ENCODE data around the gene AGT.
"Not testable (repeated sequence)": the region's sequence is repeated elsewhere in the genome, so short reads cannot be mapped to it uniquely, and the experiment has no call there.

The AGT gene

DNA sequence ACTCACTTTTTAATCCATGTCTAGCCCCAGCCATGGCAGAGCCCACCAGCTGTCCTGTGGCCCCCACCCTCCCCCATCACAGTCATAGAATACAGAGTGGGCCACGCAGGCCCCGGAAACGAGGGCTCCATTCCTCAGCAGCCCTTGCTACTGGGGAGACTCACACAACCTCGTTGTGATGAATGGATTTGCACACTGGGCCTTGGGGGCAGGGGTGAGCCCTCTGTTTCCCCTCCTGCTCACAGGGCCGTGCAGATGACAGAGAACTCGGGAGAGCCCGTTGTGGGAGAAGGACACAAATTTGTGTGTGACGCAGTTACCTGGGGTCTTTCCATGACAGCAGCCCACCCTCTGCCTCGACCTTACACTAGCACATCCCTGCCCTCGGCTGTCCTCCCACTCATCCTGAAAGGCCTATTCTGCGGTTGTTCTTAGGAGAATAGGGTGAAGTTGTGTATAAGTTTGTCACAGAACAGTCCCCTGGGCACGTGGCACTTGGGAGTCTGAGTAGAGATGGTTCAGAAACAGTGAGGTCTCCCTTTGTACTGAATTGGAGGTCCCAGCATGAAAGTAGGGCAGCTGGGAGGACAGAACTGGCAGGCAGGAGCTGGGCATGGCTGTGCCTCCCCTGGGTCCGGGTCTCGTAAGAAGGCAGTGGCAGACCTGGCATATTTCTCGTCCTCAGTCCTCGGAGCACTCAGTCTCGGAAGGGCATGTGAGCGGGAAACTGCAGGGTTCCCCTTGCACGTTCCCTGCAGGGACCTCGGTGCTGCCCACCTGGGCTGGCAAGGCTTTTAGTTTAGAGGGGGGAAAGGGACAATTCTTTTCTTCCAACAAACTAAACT, 6.8 kb downstream of the AGT start:
- DNase-seq = no peak

DNA sequence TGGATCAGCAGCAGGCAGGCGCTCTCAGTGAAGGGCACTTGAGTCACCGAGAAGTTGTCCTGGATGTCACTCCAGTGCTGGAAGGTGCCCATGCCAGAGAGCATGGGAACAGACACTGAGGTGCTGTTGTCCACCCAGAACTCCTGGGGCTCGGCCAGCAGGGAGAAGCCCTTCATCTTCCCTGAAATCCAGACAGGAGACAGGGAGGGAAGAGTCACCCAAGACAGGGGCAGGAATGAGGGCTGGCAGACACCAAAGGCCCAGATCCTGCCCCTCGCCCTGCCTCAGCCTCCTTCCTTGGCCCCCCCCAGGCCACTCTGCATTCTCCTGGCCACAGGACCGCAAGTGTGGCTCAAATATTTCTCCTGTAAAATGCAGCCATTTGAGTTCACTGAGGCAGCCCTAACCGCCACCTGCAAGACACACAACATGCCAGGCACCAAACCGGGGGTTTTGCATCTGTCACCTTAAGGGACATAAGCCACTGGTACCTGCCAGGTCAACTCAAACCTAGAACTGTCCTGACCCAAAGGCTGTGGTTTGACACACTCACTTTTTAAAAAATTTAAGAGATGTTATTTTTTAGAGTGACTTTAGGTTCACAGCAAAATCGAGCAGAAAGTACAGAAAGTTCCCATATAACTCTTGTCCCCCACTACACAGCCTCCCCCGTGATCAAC, 7.8 kb downstream of the AGT start:
- no peak for DNase-seq

DNA sequence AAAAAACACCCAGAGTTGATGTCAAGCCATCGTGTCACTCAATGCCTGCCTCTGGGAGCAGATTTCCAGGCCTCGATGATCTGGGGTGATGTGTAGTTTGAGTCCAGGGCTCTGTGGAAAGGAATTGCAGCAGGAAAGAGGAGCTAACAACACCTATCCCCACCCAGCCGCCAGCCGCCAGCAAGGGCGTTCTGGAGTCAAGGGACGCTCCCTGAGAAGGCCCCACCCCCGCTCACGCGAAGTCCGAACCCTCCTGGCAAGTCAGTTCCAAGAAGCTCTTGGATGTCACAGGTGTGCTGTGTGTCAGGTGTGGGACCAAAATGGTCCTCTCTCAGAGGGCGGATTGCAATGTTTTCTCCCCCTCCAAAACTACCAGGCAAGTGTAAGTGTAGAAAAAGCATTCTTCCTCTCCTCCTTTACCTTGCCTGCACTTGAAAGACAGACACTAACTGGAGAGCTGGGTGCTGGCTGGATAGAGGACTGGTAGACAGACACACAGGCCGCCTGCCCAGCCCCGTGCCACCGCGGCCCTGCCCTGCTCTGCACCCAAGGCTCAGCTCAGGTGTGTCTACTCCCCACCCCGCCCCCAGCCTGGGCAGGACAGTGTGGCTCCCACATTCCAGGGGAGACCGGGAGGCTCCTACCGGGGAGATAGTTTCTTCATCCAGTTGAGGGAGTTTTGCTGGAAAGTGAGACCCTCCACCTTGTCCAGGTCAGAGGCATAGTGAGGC, 8.5 kb downstream of the AGT start:
- DNase-seq = no peak

DNA sequence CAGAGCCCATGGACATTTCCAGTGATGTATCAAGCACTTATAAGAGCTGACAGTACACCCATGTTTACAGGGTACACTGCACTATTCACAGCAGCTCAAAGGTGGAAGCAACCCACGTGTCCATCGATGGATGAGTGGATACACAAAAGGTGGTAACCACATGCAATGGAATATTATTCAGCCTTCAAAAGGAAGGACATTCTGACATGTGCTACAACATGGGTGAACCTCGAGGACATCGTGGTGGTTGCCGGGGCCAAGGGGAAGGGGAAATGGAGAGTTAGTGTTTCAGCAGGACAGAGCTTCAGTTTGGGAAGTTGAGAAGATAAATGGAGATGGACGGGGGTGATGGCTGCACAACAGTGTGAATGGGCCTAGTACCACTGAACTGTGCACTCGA, 9.1 kb downstream of the AGT start:
- DNase-seq = no peak

DNA sequence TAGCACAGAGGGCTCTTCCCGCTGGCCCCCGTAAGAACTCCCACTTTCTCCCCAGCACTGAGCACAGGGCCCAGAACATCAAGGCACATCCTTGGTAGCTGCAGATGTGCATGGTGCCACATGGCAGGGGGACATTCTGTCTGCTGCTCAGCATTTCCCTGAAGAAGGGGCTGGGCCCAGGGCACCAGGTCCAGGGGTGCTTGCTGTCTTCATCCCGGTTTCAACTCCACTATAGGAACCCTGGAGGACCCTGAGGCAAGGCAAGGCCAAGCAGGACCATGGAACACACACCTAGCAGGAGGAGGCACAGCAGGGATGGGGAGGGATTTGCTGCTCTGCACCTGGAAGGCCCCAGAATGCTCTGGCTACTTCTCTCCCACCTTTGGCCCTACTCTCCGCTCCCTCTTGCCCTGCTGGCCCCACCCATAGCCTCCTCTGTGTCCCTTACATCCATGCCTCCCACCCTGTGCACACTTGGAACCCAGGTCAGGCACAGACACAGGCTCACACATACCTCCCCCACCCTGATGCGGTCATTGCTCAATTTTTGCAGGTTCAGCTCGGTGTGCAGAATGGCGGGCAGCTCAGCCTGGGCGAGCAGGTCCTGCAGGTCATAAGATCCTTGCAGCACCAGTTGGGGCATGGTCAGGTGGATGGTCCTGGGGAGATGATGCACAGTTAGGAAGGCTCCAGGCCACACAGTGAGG, 10.1 kb downstream of the AGT start:
- no peak for DNase-seq

DNA sequence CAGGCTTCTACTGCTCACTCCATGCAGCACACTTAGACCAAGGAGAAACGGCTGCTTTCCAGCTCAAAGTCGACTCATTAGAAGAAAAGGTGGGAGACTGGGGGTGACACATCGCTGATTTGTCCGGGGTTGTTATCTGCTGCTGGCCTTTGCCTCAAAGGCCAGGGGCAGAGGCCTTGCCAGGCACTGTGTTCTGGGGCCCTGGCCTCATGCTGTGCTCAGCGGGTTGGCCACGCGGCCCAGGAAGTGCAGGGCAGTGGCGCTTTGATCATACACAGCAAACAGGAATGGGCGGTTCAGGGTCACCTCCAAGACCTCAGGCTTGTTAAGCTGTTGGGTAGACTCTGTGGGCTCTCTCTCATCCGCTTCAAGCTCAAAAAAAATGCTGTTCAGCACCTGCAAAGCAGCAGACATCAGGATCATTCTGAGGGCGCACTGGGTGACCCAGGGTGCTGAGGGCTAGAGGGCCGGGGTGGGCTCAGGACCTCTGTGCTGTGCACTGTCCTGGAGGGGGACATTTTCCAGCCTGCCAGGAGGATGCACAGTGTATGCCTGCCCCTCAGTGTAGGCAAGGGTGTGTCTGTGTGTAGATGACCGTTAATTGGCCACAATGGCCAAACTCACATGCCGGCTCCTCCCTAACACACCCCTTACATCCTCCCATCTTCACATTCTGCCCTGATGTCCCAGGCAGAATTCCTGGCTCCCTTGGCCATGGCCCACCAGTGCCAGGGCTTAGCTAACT, 10.8 kb downstream of the AGT start:
- no peak for DNase-seq

DNA sequence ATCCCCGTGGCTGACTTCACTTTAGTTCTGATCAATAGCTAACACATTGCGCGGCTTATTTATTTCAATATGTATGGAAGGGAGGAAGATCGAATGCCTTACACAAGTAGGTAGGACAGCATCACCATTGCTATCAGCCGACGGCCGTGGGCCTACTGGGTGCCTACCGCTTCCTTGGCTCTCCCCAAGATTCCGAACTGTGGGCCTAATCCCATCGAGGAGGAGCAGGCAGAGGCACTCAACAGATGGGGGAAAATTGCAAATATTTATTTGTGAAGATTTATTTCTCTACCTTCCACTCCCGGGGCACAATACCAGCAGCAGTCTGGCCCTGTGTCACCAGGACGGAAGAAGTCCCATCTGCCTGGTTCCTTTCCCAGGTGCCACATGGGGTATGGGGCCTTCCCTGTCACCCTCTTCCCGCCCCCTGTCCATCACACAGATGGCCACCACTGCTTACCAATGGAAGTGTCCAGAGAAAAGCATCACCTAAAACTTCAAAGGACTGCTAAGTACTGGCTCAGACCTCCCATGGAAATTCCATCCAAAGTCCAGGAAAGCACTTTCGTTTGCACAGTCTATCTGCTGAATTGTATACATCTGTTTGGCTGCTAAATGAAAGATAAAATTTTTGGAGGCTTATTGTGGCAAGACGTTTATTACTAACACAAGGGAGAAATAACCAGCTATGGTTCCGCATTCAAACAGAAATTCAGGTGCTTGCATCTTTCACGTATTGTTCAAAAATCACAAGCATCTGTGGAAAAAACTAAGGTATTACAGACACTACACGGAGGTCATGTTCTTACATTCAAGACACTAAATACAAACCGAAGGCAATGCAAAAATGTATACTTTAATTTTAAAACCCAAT, 11.8 kb downstream of the AGT start:
- DNase-seq = no peak

DNA sequence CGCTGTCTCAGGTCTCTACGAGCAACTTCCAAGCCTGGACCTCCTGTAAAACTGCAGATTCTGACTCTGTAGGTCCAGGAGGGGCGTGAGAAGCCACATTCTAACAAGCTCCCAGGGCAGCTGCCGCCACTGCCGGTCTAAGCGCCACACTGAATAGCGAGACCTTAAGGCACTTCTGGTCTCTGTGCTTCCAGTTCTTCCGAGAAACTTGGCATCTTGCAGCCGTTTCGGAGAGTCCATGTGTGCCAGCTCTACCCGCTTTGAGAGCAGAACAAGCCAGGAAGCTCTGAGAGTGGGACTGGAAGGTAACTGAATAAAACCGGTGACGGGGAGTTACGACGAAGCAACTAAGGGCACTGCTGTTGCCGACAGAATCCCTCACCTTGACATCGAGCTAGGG, 12.5 kb downstream of the AGT start:
- DNase-seq = no peak

DNA sequence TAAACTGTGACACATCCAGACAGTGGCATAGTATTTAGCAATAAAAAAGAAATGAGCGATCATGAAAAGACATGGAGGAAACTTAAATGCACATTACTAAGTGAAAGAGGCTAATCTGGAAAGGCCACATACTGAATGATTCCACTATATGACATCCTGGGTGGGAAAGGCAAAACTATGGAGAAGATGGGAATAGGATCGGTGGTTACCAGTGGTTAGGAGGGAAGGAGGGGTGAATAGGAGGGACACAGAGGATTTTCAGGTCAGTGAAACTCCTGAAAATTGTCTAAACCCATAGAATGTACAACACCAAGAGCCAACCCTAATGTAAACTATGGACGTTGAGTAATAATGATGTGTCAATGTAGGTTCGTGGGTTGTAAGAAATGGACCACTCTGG, 13.8 kb downstream of the AGT start:
- no peak for DNase-seq

DNA sequence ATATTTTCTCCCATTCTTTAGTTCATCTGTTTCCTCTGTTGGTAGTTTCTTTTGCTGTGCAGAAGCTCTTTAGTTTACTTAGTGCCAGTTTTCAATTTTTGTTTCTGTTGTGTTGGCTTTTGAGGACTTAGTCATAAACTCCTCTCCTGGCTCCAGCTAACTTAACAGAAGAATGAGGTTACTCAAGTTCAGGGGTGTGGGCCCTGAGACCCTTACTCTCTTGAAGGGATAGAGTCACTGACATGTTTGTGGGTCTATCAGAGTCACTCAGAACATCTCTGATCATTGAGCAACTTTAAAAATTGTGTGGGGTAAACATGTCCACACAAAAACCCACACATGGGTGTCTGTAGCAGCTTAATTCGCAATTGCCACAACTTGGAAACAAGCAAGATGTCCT, 14.2 kb downstream of the AGT start:
- no peak for DNase-seq

DNA sequence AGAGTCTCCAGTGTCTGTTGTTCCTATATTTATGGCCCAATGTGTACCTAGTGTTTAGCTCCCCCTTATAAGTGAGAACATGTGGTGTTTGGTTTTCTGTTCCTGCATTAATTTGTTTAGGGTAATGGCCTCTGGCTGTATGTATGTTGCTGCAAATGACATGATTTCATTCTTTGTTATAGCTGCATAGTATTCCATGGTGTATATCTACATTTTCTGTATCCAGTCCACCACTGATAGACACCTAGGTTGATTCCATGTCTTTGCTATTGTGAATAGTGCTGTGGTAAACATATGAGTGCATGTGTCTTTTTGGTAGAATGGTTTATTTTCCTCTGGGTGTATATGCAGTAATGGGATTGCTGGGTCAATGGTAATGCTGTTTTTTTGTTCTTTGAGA, 15.0 kb downstream of the AGT start:
- DNase-seq = not testable (repeated sequence)

DNA sequence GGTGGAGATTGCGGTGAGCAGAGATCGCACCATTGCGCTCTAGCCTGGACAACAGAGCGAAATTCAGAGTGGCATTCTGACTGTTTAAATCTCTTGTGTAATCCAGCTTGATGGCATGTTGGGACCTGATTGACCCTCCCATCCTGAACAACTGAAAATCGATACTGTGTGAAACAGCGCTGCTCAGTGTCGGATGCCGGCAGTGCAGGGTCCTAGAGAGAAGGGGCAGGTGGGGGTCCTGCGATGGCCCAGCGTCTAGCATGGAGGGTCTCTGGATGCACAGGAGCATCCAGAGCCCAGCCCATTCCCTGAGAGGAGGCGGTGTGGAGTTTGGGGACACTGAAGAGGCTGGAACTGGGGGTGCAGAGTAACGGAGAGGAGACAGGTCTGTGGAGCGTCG, 15.8 kb downstream of the AGT start:
- no peak for DNase-seq

DNA sequence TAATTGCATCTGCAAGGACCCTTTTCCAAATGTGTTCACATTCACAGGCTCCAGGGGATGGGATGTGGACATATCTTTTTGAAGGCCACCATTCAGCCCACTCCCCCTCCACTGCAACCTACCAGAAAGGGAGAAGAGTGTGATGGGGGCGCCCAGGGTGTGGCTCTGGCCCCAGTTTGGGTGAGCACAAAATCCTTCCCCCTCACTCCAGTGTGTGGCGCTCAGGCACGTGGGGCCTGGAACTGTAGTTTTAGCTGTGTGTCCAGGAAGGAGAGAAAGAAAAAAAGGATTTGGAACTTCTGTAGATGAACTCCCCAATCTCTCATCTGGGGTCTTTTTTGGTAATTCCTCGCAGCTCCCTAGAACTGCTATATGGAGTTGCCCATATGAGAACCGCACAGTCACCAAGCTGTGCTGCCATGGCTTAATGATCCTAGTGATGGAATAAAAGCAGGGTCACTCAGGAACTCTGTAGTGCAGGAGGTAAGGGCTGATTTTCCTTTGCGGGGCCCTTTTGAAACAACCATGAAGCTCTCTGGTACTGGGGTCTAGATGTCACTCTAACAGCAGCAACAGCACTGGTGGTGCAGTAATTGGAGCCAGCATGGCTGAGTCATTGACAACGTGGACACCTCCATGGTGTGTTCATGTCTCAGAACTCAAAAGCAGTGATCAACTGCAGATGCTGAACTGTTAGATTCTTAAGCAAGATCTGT, 17.0 kb downstream of the AGT start:
- DNase-seq = no peak

DNA sequence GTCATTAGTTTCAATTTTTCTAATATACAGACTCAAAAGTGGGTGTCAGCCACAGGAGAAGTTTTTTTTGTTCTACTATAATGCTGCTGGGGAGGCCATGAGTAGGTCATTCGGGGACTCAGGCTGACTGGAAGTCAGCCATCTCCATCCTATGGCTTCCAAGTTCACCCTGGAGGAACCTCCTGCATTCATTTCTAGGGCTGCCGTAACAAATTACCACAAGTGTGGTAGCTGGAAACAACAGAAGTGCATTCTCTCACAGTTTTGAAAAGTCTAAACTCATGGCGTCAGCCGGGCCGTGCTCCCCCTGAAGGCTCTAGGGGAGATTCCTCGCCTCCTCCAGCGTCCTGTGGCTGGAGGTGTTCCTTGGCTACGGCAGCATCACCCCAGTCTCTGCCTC, 17.7 kb downstream of the AGT start:
- DNase-seq = no peak

DNA sequence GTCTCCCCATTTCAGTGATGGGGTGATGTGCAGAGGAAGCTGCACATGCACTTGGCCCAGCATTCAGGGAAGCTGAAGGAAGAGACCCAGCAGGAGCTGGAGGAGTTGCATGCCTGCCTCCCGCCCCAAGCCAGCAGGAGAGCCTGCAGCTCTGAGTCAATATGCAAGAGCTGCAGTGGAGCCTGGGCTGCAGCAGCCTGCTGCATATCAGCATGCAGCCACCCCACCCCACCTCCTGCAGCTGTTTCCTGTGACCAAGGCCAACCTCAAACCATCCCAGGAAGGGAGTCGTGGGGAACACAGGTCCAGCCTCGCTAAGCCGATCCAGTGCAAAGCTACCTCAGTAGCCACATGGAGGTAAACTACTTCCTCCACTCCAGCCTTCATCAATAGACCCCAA, 18.9 kb downstream of the AGT start:
- DNase-seq = no peak

DNA sequence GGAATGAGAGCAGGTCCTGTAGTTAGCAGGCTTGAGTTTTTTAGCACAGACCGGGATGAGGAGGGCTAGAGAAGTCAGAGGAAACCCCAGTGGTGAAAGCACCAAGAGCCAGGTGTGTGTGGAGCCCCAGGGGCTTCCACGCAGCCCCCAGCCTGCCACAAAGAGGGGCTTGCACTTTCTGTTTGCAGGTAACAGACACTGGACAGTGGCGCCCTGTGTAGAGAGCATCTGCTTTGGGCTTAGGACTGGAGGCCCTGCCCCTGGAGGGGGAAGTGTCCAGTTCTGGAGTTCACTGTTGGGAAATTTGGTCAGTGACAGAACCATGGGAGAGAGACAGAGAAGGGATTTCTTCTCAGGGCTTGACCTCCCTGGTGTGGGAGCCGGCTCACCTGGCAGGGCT, 19.5 kb downstream of the AGT start:
- no peak for DNase-seq

DNA sequence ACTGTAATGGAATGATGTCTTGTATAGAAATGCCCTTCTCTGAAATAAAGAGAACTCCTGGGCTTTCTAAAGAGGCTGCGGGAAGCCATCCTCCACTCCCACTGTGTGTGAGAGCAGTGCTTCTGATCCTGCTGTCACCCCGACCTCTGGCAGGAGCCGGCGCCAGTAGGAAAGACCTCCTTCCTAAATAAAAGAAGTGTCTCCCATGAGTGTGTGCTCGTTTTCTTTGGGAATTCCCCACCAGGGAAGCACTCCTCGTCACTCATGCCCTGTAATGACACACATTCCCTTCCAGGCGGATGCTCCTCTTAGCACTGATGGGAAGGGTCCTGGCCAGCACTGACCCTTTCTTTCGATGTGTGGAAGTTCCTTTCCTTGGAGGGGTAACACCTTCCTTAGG, 20.1 kb downstream of the AGT start:
- no peak for DNase-seq

DNA sequence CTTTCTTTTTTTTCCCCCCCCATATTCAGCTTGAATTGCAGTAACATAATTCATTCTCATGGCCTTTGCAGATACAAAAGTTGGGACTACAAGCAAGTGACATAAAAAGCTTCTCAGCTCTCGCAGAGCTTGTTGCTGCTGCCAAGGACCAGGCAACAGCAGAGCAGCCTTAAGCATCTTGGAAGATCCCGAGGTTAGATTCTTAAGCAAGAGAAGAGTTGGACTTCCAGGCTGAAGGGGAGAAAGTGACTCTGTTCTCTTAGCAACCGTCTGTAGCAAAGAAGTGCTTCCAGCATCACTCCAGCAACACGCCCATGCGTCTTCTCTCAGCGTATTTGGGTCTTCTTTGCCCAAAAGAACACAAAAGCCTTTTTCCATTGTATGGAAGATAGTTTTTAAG, 20.7 kb downstream of the AGT start:
- no peak for DNase-seq

DNA sequence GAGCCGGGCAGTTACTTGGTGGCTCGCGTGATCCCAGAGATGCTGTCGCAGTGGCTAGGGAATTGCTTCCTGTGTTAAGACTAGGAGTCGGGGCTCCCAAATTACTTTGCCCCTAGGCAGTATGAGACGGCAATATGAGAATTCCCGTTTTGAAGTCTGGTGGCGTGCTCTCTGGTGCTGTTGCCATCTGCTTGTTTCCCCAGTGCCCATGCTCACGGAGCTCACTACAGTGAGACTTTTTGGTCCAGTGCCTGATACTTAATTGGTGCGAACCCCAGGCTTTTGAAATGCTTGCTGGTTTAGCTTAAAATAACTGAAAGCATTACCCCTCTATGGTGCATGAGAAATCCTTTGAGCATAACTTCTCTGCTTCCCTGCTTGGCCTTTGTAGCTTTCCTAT, 22.3 kb downstream of the AGT start:
- no peak for DNase-seq

DNA sequence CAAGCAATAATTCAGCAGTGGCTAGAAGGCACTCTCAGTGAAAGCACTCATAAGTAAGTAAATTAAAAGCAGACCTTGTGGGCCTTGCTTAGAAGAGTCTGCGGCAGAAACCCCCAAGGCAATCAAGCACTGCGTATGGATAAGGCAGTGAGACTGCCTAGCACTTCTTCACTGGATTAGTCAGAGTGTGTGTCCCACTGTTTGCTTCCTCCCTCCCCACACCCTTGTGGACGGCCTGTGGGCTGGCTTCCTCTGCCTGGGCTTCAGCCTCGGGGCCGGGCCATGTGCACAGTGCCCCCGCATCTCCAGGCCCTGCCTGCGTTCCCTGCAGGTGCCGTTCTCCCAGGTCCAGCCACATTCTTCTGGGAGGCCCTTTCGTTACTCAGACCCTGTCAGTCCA, 23.8 kb downstream of the AGT start:
- no peak for DNase-seq

DNA sequence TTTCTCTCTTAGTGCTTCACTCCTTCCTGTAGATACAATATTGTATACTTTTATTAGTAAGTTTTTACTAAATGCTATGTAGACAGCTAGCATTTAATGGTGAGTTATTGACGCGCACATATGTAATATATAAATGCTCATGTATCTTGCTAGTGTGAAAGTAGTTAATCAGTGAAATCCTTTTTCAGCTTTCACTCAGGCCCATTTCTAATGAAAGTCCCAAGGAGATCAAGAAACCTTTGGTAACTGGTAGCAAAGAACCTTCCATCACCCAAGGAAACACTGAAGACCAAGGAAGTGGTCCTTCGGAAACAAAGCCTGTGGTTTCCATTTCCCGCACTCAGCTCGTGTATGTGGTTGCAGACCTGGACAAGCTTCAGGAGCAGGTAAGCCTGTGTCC, 27.2 kb downstream of the AGT start:
- no peak for DNase-seq

Data from NCI-H187 (cell line).